Midbrain (tissue), 1 donor: Measurements from ENCODE around the gene CEACAM3.

Experiments used
- DNase-seq: peaks from one replicate; lab custom pipeline; 2025; lab: John Stamatoyannopoulos, UW

CEACAM3 gene

GRCh38 chr19:41792513-41793413 is 3.6 kb upstream of the CEACAM3 start:
- DNase-seq, result peak; percentile 3

- no peak for DNase-seq
Measured at GRCh38 chr19:41793414-41793727, 3.0 kb upstream of the CEACAM3 start.

- DNase-seq, result peak; percentile 12
Measured at GRCh38 chr19:41795031-41795461, 1.3 kb upstream of the CEACAM3 start.

- DNase-seq, result no peak
Measured at GRCh38 chr19:41796901-41797300, 514 bp downstream of the CEACAM3 start.

DNA sequence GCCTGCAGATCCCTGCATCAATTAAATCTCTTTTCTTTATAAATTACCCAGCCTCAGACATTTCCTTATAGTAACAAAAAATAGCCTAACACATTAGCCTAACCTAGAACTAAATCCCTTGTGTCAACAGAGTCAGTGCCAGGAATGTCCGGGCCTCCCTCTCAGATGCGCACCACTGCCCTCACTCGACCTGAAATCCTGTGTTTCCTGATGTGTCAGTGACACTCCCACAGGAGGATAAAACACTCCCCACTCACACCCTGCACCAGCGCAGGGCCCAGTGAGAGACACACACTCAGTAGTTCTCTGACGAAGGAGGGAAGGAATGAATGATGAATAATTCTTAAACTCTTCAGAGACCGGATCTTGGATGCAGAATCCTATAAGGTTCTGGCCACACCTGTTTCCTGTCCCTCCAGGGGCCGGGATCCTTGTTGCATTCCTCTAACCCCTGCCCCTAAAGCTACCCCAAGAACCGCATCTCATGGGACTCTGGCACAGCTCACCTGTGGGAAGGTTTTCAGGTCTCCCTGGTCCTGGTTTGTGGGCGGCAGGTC is 3.1 kb downstream of the CEACAM3 start:
- DNase-seq, result no peak

DNA sequence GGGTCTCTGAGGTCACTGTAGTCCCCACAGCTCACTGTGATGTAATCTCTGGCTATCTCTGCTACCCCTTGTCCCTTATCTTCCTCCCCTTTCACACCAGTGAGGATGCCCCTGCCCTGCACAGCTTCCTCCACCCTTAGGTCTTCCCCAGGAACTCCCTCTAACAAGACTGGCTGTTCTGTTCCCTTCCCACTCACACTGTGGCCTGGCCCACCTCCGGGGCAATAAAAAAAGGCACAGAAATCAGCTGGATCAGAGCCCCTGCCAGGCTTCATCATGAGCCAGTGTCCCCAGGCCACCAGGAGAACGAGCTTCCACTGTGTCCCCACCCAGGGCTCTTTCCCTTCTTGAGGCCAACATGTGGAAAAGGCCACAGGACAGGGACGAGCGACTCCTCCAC is 4.6 kb downstream of the CEACAM3 start:
- no peak for DNase-seq

DNA sequence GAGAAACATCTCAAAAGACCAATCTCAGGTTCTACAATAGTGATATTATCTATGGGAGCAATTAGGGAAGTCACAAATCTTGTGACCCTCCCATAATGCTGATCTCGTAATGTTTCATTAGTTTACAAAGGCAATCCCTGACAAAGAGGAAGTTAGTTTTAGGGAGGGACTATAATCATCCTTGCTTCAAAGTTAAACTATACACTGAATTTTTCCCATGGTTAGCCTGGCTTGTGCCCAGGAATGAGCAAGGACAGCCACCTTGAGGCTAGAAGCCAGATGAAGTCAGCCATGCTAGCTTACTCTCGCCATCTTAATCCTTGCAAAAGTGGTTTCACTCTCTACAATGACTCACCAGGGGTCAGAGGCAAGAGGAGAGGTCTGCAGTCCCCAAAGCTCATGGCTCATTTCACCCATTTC is 5.4 kb downstream of the CEACAM3 start:
- DNase-seq, result peak; percentile 1

DNA sequence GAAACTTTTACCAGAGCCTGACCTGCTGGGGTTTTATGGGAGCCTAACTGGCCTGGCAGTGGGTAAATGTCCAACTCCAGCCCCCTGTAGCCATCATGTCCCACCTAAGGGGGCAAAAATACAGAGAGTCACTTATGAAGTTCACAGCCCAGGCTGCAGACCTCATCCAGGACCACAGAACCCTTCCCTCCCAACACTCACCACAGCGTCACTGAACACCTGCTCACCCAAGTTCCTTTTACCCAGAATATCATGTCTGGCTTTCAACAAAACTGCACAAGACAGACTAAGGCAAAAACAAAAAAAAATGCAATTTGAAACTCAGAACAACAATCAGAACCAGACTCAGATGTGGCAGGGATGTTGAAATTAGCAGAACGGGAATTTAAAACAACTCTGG is 6.4 kb downstream of the CEACAM3 start:
- DNase-seq, result no peak

DNA sequence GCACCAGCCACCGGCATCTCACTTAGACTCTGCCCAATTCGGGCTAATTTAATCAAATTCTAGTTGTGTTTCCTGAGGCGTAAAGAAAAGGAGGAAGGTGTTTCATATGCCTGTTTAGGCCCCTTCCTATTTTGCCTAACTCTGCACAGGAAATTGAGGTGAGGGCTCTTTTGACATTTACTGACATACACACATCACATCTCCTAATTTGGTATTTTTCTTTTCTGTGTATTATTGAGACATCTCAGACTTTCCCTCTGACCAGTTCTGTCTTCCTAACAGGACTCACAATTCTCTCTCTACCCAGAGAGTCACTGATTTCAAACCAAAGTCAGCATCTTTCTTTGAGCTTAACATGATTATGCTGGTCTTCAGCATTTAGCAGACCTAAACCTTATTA is 7.9 kb downstream of the CEACAM3 start:
- no peak for DNase-seq

DNA sequence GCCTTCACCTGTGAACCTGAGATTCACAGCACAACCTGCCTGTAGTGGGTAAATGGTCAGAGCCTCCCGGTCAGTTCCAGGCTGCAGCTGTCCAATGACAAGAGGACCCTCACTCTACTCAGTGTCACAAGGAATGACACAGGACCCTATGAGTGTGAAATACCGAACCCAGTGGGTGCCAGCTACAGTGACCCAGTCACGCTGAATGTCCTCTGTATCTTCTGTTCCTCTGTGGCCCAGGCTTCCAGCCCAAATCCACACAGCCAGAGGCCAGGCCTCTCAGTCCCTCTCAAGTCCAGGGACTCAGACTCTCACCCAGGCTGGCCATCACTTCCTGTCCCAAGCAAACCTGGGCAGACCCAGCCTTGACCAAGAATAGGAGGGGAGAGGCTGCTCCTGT is 10.8 kb downstream of the CEACAM3 start:
- DNase-seq, result no peak

GRCh38 chr19:41808663-41809566 is 12.5 kb downstream of the CEACAM3 start:
- DNase-seq, result no peak

DNA sequence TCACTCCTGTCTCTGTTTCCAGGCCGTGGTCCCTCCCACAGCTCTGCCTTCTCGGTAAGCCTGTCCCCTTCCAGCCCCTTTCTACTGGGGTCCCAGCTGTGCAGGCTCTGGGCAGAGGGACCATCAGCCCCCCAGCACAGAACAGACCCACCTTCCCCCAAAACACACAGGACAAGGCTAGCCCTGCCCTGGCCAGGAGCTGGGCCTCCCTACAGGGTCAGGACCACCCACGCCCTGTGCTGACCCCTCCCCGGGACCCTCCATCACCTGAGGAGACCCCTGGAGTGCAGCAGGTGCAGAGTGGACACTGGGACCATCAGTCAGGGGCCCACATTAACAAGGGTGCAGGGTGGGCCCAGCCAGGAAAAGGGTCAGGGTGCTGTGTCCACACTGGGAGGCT is 13.9 kb downstream of the CEACAM3 start:
- DNase-seq, result no peak

- DNase-seq, result peak; percentile 9
Measured at GRCh38 chr19:41811036-41811435, 14.6 kb downstream of the CEACAM3 start.

- no peak for DNase-seq
Measured at GRCh38 chr19:41811981-41812380, 15.6 kb downstream of the CEACAM3 start.

- no peak for DNase-seq
Measured at GRCh38 chr19:41813911-41814310, 17.5 kb downstream of the CEACAM3 start.

- DNase-seq, result no peak
Measured at GRCh38 chr19:41815301-41815700, 18.9 kb downstream of the CEACAM3 start.

DNA sequence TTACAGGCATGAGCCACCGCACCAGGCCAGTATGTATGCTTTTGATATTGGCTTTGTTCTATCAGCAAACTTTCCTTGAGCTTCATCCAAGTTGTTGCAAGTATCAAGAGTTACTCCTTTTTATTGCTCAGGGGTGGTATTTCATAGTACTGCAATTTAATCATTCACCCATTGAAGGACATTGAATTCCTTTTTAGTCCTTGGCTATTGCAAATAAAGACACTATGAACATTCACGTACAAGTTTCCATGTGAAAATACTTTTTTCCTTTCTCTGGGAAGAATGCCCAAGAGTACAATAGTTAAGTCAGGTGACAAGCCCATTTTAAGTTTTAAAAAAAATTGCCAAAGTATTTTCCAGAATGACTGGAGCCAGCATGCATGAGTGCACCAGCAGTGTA is 20.4 kb downstream of the CEACAM3 start:
- DNase-seq, result no peak

- peak; percentile 12 for DNase-seq
Measured at GRCh38 chr19:41821003-41821735, 24.8 kb downstream of the CEACAM3 start.

DNA sequence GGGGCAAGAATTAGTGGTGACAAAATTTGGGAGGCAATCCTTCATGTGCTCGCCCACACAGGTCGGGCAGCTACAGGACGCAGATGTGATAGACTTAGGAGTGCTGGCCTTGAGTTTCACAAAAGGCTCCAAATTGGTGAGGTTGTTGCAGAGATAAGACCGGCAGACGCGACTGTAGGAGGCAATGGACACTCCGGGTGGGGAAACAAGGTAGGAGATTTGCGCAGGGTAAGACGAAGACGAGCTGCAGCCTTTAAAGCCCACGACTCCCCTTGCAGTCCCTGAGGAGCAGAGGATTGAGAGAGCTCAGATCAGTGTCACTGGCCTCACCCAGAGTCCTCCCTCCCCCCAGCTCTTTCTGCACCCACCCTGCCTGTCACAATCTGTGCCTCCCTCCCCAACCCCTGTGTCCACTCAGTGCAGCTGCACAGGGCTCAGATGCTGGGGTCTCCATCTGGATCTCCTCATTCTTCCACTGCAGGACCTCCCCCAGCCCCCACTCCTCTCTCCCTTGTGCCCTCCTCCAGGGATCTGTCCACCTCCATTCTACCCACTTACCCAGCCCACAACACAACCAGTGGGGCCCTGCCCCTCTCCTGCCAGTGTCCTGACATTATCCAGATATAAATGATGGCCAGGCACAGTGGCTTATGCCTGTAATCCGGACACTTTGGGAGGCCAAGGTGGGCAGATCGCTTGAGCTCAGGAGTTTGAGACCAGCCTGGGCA is 41.8 kb downstream of the CEACAM3 start:
- DNase-seq, result no peak

GRCh38 chr19:41839211-41839610 is 42.8 kb downstream of the CEACAM3 start:
- no peak for DNase-seq

- no peak for DNase-seq
Measured at GRCh38 chr19:41843371-41843770, 47.0 kb downstream of the CEACAM3 start.
